HG03442 (cell line): ENCODE results near the gene GRIP2.

Source experiments
- ATAC-seq: cut with Tn5 transposase; IDR thresholded peaks from one replicate; pipeline ENCODE4 v1.9.1; 2021; ENCODE audit warnings: mild to moderate bottlenecking, moderate library complexity; ENCODE audit not compliant: unreplicated experiment

Gene GRIP2

GRCh38 chr3:14562121-14562890, 22.2 kb upstream of the GRIP2 start:
- ATAC-seq: no peak

GRCh38 chr3:14561051-14561960, 21.2 kb upstream of the GRIP2 start:
- no peak for ATAC-seq

- ATAC-seq: no peak
Observed at GRCh38 chr3:14560110-14560509, 20.0 kb upstream of the GRIP2 start.

GRCh38 chr3:14558029-14558428, 17.9 kb upstream of the GRIP2 start:
- no peak for ATAC-seq

- ATAC-seq: no peak
Observed at GRCh38 chr3:14555835-14556234, 15.7 kb upstream of the GRIP2 start.

DNA sequence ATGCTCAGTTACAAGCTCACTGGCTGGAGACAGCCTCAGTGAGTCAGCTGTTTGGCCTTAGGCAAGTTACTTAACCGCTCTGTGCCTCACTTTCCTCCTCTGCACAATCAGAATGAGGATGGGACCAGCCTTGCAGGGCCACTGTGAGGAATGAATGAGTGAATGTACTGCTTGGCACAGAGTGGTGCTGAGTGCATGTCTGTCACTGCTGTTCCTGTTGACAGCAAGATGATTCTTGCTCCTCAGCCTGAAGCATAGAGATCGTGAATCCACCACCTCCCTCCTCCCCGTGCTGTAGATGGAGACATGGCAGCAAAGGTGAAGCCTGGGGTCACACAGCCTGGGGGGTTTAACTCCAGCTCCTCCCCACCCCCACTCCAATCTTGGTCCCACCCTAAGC, 14.6 kb upstream of the GRIP2 start:
- ATAC-seq: no peak

- ATAC-seq: no peak
Observed at GRCh38 chr3:14553871-14554270, 13.7 kb upstream of the GRIP2 start.

GRCh38 chr3:14552717-14553116, 12.6 kb upstream of the GRIP2 start:
- no peak for ATAC-seq

DNA sequence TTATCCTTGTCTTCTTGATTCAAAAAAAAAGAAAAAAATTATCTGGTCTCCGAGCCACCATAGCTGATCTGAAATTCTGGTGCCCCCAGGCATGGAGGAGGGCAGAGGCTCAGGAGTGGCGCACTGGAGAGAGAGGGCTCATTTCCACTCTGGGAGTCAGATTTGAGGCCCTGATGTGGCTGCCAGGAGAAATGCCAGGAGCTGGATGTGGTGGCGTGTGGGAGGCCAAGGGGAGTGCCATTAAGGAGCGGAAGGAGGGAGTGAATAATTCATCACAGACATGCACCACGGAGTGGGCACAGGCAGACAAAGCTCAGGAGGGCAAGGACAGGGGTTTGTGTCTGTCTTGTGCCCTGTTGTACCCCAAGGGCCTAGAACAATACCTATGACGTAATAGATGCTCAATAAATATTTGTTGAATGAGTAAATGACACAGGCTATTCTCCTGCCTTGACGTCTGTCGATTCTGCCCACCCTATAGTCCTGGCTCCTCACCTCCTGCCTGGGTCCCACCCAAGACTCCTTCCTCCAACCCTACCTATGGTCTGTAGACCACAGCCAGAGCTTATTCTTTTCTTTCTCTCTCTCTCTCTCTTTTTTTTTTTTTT, 12.0 kb upstream of the GRIP2 start:
- no peak for ATAC-seq

- ATAC-seq: no peak
Observed at GRCh38 chr3:14550651-14551611, 10.8 kb upstream of the GRIP2 start.

- ATAC-seq: no peak
Observed at GRCh38 chr3:14550181-14550580, 10.0 kb upstream of the GRIP2 start.

- no peak for ATAC-seq
Observed at GRCh38 chr3:14549256-14549919, 9.2 kb upstream of the GRIP2 start.

GRCh38 chr3:14548321-14548729, 8.2 kb upstream of the GRIP2 start:
- ATAC-seq: no peak

GRCh38 chr3:14547693-14548092, 7.6 kb upstream of the GRIP2 start:
- no peak for ATAC-seq

DNA sequence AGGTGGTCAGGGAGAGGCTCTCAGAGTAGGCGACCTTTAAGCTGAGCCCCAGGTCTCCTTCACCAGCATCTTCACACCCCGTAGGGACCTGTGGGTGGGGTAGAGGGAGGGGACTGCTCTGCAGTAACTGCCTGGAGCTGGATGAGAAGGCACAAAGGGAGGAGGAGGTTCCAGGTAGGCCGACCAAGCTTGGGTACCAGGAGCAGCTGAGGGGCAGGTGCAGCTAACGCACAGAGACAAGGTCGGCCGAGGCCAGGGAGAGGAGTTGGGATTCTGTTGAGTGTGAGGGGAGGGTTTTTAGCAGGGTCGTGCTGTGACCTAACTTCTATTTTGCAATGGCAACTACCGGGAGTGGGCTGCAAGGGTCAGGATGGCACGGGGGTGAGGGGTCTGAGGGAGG, 5.9 kb upstream of the GRIP2 start:
- ATAC-seq: no peak

DNA sequence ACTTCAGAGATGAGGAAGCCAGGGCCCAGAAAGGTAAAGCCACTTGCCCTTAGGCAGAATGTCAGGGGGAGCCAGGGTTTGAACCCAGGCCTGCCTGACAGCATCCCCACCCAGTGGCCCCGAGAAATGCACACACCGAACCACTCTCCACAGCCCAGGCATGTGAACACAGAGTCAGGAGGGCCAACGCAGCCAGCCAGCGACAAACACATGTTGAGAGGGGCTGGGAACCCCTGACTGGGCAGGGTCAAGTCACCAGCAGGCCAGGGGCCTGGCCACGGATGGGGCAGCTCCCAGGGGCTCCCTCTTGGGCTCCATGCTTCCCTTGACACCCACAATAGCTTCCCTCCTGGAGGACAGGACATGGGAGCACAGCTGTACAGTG, 5.1 kb upstream of the GRIP2 start:
- ATAC-seq: no peak

- no peak for ATAC-seq
Observed at GRCh38 chr3:14544282-14545250, 4.4 kb upstream of the GRIP2 start.

DNA sequence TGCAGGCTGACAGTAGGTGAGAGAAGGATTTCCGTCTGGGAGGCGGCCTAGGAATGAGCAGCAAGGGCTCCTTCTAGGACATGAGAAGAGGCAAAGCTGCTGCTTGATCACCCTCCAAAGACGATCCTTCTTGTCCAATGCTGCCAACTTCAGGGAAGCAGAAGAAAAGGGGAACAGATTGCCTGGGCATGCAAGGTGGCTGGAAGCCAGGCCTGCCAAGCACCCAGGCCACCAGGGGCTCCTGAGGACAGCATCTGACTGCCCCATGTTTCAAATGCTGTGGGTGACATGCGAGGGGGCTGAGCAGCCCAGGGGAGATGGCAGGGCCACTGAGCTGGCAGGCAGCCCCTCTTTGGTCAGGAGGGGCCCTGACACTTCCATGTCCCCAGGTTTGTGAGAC, 3.3 kb upstream of the GRIP2 start:
- ATAC-seq: no peak

DNA sequence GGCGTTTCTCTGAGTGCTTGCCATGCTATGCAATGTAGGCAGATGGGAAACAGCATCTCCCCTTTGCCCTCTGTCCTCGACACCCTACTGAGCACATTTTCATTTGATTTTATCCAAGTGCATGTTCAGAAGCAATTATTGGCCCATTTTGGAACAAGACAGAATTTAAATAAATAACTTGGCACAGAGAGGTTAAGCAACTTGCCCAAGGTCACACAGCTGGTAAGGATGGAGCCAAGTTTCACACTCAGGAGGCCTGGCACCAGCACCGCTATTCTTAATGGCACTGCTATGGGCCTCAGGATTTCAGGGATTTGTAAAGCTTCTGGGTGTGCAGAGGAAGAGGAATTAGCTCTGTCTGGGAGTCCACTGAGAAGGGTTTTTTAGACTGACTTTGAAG, 2.5 kb upstream of the GRIP2 start:
- ATAC-seq: no peak
